WTC11 (cell line): ENCODE measurements around the gene TMBIM6. TPM values are rescaled to one million over a fixed set of nuclear protein-coding genes. Genes with fewer than 3 reads are reported as not detected.

Source experiments
- total RNA-seq: library from RNA; stranded (reverse); gene quantifications from 3 replicates; pipeline ENCODE4 v1.2.3, GENCODE V29; 2021

The TMBIM6 gene
- total RNA-seq, 1 experiment from 2014 or later, result 402 TPM

Other genes with a start within 250 kb of the TMBIM6 start
- 0.27 to 0.44 TPM (median 0.44 TPM) in 3 replicates for gene KCNH3, start 202.5 kb upstream of the TMBIM6 start, total RNA-seq
- 94.8 to 105 TPM (median 96.5 TPM) in 3 replicates for gene MCRS1, start 173.4 kb upstream of the TMBIM6 start, total RNA-seq
- 0.16 to 0.39 TPM (median 0.21 TPM) in 3 replicates for gene FAM186B, start 135.9 kb upstream of the TMBIM6 start, total RNA-seq
- gene PRPF40B, start 118.0 kb upstream of the TMBIM6 start, total RNA-seq, result 38.0 to 46.0 TPM (median 40.5 TPM) in 3 replicates
- 15.2 to 19.3 TPM (median 15.6 TPM) in 3 replicates for gene FMNL3, start 34.2 kb upstream of the TMBIM6 start, total RNA-seq
- gene NCKAP5L, start 86.9 kb downstream of the TMBIM6 start, total RNA-seq, result 22.1 to 27.8 TPM (median 22.4 TPM) in 3 replicates
- 1.6 to 3.2 TPM (median 2.4 TPM) in 3 replicates for gene BCDIN3D, start 101.5 kb downstream of the TMBIM6 start, total RNA-seq
- gene FAIM2, start 162.3 kb downstream of the TMBIM6 start, total RNA-seq, result 0.18 to 0.30 TPM (median 0.22 TPM) in 3 replicates
- gene AQP2, start 209.2 kb downstream of the TMBIM6 start, total RNA-seq, result not detected in 3 replicates
- 2.7 to 2.9 TPM (median 2.8 TPM) in 3 replicates for gene AQP5, start 220.3 kb downstream of the TMBIM6 start, total RNA-seq
- gene AQP6, start 231.4 kb downstream of the TMBIM6 start, total RNA-seq, result 0.09 to 0.21 TPM (median 0.18 TPM) in 3 replicates